ENCODE measurements around the gene NPIPB13.
"Not testable (repeated sequence)": the region's sequence is repeated elsewhere in the genome, so short reads cannot be mapped to it uniquely, and the experiment has no call there.

The NPIPB13 gene

GRCh38 chr16:30248379-30248778 lies at the start of gene NPIPB13:
Gene NPIPB13 (minus strand): TSS chr16:30248479. CDS start chr16:30245573, 2,906 bp downstream.
- not testable (repeated sequence) for H3K4me1 ChIP-seq; H3K4me3 ChIP-seq (ENCODE audit: low read depth, low read length); H3K27ac ChIP-seq; H3K9ac ChIP-seq; H2AFZ ChIP-seq; H3K79me2 ChIP-seq; H3K9me3 ChIP-seq (ENCODE audit: control insufficient read depth, low read length); H3K27me3 ChIP-seq (ENCODE audit: control insufficient read depth, insufficient read depth, low read length); H3K36me3 ChIP-seq (ENCODE audit: control insufficient read depth, insufficient read depth, low read length); H3K4me2 ChIP-seq (ENCODE audit: low read length)

GRCh38 chr16:30282357-30282756 lies 34.1 kb upstream of the NPIPB13 start:
- H3K9me3 ChIP-seq (ENCODE audit: control insufficient read depth, low read length); H3K27me3 ChIP-seq (ENCODE audit: control insufficient read depth, insufficient read depth, low read length); H3K9ac ChIP-seq; H3K27ac ChIP-seq; H2AFZ ChIP-seq; H3K4me1 ChIP-seq; H3K4me3 ChIP-seq (ENCODE audit: low read depth, low read length); H3K79me2 ChIP-seq; H3K4me2 ChIP-seq (ENCODE audit: low read length); H3K36me3 ChIP-seq (ENCODE audit: control insufficient read depth, insufficient read depth, low read length): not testable (repeated sequence)

- not testable (repeated sequence) for H3K4me3 ChIP-seq (ENCODE audit: low read depth, low read length); H3K9ac ChIP-seq; H3K36me3 ChIP-seq (ENCODE audit: control insufficient read depth, insufficient read depth, low read length); H3K4me2 ChIP-seq (ENCODE audit: low read length); H3K4me1 ChIP-seq; H3K9me3 ChIP-seq (ENCODE audit: control insufficient read depth, low read length); H2AFZ ChIP-seq; H3K27ac ChIP-seq; H3K79me2 ChIP-seq; H3K27me3 ChIP-seq (ENCODE audit: control insufficient read depth, insufficient read depth, low read length)
Observed at GRCh38 chr16:30278523-30278922, 30.2 kb upstream of the NPIPB13 start.

- H3K27ac ChIP-seq; H3K4me2 ChIP-seq (ENCODE audit: low read length); H3K36me3 ChIP-seq (ENCODE audit: control insufficient read depth, insufficient read depth, low read length); H3K4me1 ChIP-seq; H2AFZ ChIP-seq; H3K4me3 ChIP-seq (ENCODE audit: low read depth, low read length); H3K9me3 ChIP-seq (ENCODE audit: control insufficient read depth, low read length); H3K9ac ChIP-seq; H3K27me3 ChIP-seq (ENCODE audit: control insufficient read depth, insufficient read depth, low read length); H3K79me2 ChIP-seq: not testable (repeated sequence)
Observed at GRCh38 chr16:30217082-30217481, 31.2 kb downstream of the NPIPB13 start.

- H3K9ac ChIP-seq; H3K4me1 ChIP-seq; H3K9me3 ChIP-seq (ENCODE audit: control insufficient read depth, low read length); H3K4me2 ChIP-seq (ENCODE audit: low read length); H3K4me3 ChIP-seq (ENCODE audit: low read depth, low read length); H2AFZ ChIP-seq; H3K36me3 ChIP-seq (ENCODE audit: control insufficient read depth, insufficient read depth, low read length); H3K27ac ChIP-seq; H3K79me2 ChIP-seq; H3K27me3 ChIP-seq (ENCODE audit: control insufficient read depth, insufficient read depth, low read length): not testable (repeated sequence)
Observed at GRCh38 chr16:30211414-30211813, 36.9 kb downstream of the NPIPB13 start.

- not testable (repeated sequence) for H3K79me2 ChIP-seq; H3K27me3 ChIP-seq (ENCODE audit: control insufficient read depth, insufficient read depth, low read length); H3K4me3 ChIP-seq (ENCODE audit: low read depth, low read length); H3K27ac ChIP-seq; H2AFZ ChIP-seq; H3K4me1 ChIP-seq; H3K9me3 ChIP-seq (ENCODE audit: control insufficient read depth, low read length); H3K36me3 ChIP-seq (ENCODE audit: control insufficient read depth, insufficient read depth, low read length); H3K9ac ChIP-seq; H3K4me2 ChIP-seq (ENCODE audit: low read length)
Observed at GRCh38 chr16:30209032-30209431, 39.2 kb downstream of the NPIPB13 start.

GRCh38 chr16:30207063-30207704 lies 41.1 kb downstream of the NPIPB13 start:
- not testable (repeated sequence) for H3K79me2 ChIP-seq; H3K4me1 ChIP-seq; H3K27ac ChIP-seq; H2AFZ ChIP-seq; H3K4me2 ChIP-seq (ENCODE audit: low read length); H3K9ac ChIP-seq; H3K9me3 ChIP-seq (ENCODE audit: control insufficient read depth, low read length); H3K27me3 ChIP-seq (ENCODE audit: control insufficient read depth, insufficient read depth, low read length); H3K4me3 ChIP-seq (ENCODE audit: low read depth, low read length); H3K36me3 ChIP-seq (ENCODE audit: control insufficient read depth, insufficient read depth, low read length)

- not testable (repeated sequence) for H3K4me1 ChIP-seq; H3K79me2 ChIP-seq; H3K27ac ChIP-seq; H3K9ac ChIP-seq; H3K27me3 ChIP-seq (ENCODE audit: control insufficient read depth, insufficient read depth, low read length); H3K4me3 ChIP-seq (ENCODE audit: low read depth, low read length); H3K36me3 ChIP-seq (ENCODE audit: control insufficient read depth, insufficient read depth, low read length); H3K9me3 ChIP-seq (ENCODE audit: control insufficient read depth, low read length); H3K4me2 ChIP-seq (ENCODE audit: low read length)
- peak overlapping the region; percentile 79 for H2AFZ ChIP-seq
Observed at GRCh38 chr16:30206252-30206651, 42.0 kb downstream of the NPIPB13 start.

- H3K27me3 ChIP-seq (ENCODE audit: control insufficient read depth, insufficient read depth, low read length); H3K9me3 ChIP-seq (ENCODE audit: control insufficient read depth, low read length); H3K79me2 ChIP-seq; H3K36me3 ChIP-seq (ENCODE audit: control insufficient read depth, insufficient read depth, low read length); H3K9ac ChIP-seq; H3K27ac ChIP-seq; H3K4me1 ChIP-seq: not testable (repeated sequence)
- peak overlapping the region; percentile 79 for H2AFZ ChIP-seq
- peak overlapping the region; percentile 25 for H3K4me3 ChIP-seq (ENCODE audit: low read depth, low read length)
- H3K4me2 ChIP-seq (ENCODE audit: low read length): peak overlapping the region; percentile 37
Observed at GRCh38 chr16:30205541-30206236, 42.6 kb downstream of the NPIPB13 start.

- H3K9me3 ChIP-seq (ENCODE audit: control insufficient read depth, low read length): not testable (repeated sequence)
Observed at GRCh38 chr16:30199608-30200343, 48.5 kb downstream of the NPIPB13 start.

GRCh38 chr16:30199049-30199448 lies 49.2 kb downstream of the NPIPB13 start, which contains the start of gene SULT1A3:
Gene SULT1A3 (plus strand): TSS chr16:30199255. CDS start chr16:30200729, 1,474 bp downstream.
- H3K4me1 ChIP-seq; H3K4me3 ChIP-seq (ENCODE audit: low read depth, low read length); H3K9ac ChIP-seq; H3K9me3 ChIP-seq (ENCODE audit: control insufficient read depth, low read length); H3K4me2 ChIP-seq (ENCODE audit: low read length); H3K27ac ChIP-seq; H3K79me2 ChIP-seq; H3K27me3 ChIP-seq (ENCODE audit: control insufficient read depth, insufficient read depth, low read length); H2AFZ ChIP-seq; H3K36me3 ChIP-seq (ENCODE audit: control insufficient read depth, insufficient read depth, low read length): not testable (repeated sequence)

More at GRCh38 chr16:30199608-30200343, 48.5 kb downstream of the NPIPB13 start:
- not testable (repeated sequence) for H3K36me3 ChIP-seq (ENCODE audit: control insufficient read depth, insufficient read depth, low read length); H3K9ac ChIP-seq; H2AFZ ChIP-seq; H3K79me2 ChIP-seq; H3K4me2 ChIP-seq (ENCODE audit: low read length); H3K27ac ChIP-seq; H3K4me3 ChIP-seq (ENCODE audit: low read depth, low read length); H3K4me1 ChIP-seq; H3K27me3 ChIP-seq (ENCODE audit: control insufficient read depth, insufficient read depth, low read length)

All from parathyroid adenoma (tissue), 2 donors.